AG08396 (cell line): Measurements from ENCODE around the gene ULK3.

Experiments used
- DNase-seq: peaks from one replicate; pipeline ENCODE4 v3.0.0; 2012; ENCODE audit warnings: low spot score, mixed read lengths

The ULK3 gene

DNA sequence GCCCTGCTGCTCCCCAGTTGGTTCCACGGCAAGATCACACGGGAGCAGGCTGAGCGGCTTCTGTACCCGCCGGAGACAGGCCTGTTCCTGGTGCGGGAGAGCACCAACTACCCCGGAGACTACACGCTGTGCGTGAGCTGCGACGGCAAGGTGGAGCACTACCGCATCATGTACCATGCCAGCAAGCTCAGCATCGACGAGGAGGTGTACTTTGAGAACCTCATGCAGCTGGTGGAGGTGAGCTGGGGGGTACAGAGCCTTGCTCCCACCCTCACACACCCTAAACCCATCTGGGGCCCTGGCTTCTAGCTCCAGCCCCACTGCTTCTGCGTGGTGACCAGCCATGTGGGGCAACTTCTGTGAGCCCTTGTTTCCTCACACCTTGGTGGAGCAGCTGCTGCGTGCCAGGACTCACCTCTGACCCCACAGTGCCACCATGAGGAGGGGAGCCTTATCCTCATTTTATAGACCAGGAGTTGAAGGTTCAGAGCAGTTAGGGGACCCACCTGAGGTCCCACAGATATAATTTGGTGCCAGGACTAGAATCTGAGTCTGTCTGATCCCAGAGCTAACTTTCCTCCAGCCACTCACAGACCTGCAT lies 43.6 kb downstream of the ULK3 start:
- DNase-seq = no peak

DNA sequence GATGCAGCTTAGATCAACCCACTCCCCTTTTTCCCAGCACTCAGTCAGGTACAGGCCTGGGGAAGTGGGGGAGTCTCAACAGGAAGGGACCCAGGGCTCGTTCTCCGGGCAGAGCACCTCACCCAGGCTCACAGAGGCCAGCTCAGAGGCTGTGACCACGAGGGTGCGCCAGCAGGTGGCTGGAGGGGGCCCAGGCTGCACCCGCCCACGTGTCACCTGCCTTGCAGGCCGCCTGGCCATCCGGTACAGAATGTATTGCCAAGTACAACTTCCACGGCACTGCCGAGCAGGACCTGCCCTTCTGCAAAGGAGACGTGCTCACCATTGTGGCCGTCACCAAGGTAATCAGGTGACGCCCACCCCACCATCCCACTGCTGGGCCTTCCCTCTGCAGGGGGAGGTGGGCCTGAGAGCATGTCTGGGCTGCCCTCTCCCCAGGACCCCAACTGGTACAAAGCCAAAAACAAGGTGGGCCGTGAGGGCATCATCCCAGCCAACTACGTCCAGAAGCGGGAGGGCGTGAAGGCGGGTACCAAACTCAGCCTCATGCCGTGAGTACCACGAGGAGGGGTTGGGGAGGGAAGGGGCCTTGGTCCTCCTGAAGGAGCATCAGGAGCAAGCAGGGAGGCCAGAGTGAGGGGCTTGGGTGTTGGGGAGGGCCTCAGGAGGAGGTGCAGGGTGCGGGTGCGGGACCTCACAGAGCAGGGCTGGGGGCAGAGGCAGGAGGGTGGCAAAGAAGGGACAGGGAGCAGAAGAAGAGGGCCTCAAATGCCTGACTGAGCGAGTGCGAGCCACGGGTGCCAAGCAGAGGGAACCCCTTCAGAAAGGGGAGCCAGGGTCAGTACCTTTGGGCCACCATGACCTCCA lies 44.3 kb downstream of the ULK3 start:
- DNase-seq = no peak

DNA sequence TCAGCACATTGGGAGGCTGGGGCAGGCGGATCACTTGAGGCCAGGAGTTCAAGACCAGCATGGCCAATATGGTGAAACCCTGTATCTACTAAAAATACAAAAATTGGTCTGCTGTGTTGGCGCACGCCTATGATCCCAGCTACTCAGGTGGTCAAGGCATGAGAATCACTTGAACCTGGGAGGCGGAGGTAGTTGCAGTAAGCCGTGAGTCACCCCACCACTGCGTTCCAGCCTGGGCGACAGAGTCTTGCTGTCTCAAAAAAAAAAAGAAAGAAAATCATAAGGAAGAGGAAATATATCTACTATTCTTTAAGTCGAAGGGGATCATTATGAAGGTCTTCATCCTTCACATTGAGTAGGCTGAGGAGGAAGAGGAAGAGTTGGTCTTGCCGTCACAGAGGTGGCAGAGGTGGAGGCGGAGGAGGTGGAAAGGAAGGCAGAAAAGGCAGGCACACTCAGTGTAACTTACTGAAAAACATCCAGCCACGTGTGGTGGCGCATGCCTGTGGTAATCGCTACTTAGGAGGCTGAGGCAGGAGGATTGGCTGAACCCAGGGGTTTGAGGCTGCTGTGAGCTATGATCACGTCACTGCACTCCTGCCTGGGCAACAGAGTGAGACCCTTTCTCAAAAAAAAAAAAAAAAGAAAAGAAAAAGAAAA lies 46.9 kb downstream of the ULK3 start:
- DNase-seq = no peak

DNA sequence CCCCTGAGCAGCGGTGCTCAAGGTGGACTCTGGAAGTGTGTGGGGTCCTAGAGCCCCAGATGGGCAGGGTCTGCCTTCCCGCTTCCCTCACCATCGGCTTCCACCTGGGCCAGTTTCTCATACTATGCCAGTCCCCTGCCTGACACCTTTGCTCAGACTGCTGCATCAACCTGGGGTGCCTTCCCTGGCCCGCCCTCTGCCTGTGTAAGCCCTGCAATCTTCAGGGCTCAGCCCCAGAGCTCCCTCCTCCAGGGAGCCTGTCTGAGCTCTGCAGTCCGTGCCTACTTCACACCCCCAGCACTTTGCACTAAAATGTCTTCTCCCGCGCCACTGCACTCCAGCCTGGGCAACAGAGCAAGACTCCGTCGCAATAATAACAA lies 48.0 kb downstream of the ULK3 start:
- DNase-seq = no peak

DNA sequence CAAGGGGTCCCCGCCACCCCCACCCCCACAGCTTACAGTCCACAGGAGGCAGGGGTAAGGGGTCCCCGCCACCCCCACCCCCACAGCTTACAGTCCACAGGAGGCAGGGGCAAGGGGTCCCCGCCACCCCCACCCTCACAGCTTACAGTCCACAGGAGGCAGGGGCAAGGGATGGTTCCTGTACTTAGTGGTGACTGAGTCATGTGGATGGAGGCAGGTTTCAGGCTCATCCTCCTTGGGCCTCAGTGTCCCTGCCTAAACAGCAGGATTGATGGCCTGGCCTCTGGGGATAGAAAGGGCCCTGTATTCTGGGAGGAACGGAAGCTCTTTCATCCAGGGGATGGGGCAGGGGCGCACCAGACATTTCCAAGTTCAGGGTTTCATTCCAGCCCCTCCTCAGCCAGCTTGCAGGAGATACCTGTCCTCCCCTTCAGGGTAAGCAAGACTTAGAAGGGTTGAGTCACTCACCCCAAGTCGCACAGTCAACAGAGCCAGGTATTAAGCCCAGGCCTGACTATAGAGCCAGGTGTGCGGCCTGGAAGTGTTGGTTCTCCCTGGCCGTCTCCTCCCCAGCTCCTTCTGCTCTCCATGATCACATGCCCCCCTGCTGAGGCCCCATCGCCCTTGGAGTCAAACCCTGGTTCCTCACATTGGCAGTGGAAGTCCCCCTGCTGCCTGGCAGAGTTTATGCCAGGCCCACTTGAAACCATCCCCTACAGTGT lies 48.5 kb downstream of the ULK3 start:
- DNase-seq = no peak

DNA sequence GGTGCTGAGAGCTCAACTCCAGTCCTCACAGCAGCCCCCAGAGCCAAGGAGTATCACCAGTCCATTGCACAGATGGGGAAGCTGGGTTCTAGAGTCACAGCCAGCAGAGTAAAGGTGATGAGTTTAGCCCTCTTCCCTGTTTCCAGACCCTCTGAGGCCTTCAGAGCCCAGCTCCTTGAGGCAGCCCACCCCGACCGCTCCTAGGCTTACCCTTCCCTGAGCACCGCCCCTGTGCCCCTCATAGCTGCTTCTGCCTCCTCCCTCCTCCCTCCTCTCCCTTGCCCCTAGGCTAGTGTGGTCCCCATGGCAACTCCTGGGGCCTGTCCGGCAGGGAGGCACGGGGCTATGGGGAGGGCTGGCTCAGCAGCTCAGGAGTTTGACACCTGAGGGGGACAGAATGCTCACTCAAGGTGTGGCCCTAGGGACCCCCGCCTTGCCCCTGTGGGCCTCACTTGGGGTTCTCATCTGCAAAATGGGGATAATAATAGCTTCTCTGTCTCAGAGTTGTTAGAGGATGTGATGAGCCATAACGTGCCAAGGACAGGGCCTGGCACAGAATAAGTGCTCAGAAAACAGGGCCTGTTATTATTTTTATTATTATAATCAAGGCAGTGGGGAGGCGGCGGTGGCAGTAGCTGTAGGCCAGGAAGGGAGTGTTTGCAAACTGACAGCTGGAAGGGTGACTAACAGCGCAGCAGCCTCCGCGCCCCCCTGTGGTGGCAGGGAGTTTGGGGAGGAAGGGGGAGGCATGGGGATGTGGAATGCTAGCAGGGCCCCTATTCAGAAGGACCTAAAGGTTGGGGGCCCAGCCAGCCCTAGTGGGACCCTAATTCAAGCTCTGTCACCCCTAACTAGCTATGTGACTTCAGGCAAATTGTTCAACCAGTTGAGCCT lies 49.6 kb downstream of the ULK3 start:
- no peak for DNase-seq

DNA sequence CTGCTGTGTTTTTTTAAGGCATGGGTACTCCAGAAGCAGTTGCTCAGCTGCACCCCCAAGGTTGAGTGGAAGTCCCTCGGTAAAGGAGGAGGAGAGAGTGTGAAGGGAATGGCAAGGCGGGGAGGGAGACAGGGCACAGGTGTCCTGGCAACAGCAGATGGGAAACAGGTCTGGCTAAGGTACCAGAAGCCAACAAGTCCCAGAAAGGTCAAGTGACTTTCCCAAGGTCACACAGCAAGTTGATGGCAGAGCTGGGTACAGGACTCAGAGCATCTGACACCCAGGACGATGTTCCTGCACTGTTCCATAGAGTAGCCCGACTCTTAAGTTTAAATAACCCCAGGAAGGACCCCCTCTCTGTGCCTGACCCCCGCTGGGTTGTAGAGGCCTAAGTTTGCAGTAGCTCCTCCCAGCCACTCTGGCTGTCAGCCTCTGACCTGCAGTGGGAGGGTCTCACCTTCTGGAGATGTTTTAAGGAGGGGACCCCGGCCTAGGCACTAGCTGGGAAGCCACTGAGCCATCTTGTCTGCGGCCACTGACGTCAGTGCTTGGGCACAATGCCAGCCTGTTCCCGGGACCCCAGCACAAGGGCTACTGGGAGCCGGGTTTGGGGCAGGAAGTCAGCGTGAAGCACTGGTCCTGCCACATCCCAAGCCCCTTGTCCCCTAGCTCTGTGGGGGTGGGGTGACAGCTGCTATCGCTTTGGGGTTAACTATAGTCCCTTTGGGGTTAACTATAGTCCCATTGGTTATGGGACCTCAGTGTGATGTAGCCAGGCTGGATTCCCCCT lies 50.5 kb downstream of the ULK3 start:
- DNase-seq = no peak

DNA sequence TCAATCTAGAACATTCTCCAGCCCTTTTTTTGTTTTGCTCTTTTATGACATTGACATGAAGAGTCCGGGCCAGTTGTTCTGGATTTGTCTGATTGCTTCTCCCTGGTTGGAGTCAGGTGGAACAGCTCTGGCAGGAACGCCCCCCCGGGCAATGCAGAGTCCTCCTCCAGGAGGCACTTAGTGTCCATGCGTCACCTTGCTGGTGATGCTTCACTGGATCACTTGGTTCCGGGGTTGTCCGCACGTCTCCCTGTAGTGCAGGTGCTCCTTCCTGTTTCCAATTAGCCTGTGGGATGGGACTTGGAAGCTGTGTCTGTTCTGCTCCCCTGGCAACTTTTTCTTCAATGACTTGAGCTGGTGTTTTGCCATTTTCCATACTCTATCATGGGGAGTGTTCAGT lies 51.3 kb downstream of the ULK3 start:
- DNase-seq = no peak

DNA sequence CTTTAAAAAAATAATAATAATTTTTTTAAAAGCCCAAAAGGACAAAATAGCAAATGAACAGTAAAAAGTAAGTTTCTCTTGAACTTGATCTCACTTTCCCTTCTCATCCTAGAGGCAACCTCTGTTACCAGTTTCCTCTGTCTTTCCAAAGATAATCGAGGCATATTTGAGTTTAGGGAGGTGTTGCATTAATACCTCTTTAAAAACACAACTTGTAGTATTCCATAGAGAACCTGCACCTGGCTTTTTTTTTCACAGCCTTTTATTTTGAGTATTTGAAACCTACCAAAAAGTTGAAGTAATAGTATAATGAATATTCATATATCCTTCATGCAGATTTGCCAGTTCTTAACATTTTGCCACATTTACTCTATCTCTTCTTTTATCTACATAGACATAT lies 51.9 kb downstream of the ULK3 start:
- DNase-seq = no peak

DNA sequence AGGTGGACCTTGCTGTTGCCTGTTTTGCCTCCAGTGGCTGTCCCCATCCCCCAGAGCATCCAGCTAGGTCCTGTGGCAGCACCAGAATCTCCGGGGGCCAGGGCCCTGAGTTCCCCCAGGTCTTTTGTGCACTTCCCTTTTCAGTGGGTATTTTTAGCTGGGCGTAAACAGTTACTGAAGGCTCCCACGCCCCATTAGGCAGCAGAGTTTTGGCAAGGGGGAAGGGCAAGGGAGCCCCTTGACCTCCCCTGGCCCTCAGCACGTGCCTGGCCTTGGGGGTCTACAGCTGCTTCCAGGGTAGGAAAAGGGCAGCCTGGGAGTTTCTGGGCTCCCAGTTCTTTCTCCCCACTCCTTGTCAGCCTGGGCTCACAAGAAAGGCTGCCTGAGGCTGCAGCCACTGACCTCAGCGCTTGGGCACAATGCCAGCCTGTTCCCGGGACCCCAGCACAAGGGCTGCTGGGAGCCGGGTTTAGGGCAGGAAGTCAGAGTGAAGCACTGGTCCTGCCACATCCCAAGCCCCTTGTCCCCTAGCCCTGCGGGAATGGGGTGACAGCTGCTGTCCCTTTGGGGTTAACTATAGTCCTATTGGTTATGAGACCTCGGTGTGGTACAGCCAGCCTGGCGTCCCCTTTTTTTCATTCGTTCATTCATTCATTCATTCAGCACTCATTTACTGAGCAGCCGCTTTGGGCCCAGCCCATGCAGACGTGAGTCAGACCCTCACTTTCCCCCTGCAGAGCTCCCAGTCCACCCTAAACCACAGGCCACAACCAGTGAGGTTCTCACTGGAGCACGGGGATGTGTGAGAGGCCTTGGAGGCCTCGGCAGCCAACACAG lies 52.7 kb downstream of the ULK3 start:
- peak; percentile 83 for DNase-seq

DNA sequence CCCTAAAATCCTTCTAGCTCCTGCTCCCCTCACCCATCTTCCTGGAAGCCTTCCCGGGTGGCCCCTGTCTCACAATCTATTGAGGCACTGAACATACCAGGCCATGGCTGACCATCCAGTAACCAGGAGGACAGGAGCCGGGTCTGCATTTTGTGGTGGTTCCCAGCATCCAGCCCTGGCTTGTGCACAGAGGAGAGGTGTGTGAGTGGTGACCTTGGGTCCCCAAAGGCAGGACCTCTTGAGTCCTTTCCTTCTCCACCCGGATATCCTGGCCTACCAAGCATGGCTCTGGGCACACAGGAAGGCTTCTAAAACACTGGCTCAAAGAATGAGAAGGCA lies 53.2 kb downstream of the ULK3 start:
- DNase-seq = no peak

DNA sequence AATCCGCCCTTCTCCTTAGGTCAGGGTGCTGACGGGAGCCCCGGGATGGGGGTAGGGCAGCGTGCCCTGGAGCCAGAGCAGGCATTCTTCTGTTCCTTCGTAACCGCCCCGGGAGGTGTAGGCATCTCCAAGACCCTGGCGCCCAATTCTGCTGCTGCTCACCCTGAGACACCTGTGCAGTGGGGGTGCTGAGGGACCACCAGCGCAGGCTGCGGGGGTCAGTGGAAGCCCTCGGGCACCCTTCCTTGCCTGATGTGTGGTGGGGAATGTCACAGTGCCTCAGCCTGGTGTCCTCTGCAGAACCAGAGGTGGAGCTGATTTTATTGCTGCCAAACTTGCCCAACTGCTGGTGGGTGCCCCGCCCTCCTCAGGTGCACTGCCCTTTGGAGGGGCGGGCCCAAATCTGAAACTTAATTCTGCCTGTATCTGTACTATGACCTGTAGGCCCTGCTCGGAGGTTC lies 53.8 kb downstream of the ULK3 start:
- DNase-seq = no peak

DNA sequence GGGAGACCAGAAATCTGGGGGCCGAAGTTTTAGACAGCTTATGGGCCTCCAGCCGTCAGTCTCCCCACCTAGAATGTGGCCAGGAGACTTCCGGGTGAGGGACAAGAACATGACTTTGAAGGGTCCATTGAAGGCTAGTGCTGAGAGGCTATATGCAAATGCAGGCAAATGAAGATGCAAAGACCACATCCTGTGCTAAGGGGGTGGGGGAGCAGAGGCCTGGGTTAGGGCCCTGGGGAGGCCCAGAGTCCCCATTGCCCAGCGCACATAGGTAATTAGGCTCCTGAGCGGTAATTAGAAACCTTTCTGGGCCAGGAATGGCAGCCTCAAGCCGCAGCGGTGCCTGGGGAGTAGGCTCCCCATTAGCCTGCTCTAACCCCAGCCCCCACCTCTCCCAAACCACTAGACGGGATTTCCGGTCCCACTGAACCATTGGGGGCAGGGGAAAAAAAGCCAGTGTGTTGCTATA lies 54.2 kb downstream of the ULK3 start:
- no peak for DNase-seq

DNA sequence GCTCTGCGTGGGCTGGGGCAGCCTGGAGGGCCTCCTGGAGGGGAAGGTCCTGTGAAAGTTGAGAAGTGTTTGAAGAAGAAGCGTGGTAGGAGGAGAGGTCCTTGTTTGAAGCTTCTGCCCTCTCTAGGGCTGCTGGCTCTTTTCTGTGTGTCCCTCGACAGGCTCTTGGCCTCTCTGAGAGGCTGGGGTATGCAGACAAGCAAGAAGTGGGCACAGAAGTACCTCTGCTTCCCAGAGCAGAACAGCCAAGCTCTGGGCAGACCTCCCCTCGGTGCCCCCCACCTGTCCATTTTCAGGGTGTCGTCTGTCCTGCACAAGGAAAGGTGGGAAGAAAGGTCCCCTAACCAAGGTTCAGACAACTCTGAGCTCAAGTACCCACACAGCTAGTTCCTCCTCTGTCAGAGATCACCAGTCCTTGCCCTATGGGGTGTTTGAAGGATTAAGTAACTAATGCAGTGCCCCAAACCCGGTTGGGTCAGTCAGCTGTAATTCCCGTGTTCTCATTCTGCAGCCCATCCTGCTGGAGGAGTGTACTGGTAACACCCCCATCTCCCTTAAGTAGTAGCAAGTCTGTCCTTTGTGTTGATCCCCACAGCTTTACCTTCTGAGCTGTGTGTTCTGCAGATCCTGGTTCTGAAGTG lies 54.8 kb downstream of the ULK3 start:
- no peak for DNase-seq

DNA sequence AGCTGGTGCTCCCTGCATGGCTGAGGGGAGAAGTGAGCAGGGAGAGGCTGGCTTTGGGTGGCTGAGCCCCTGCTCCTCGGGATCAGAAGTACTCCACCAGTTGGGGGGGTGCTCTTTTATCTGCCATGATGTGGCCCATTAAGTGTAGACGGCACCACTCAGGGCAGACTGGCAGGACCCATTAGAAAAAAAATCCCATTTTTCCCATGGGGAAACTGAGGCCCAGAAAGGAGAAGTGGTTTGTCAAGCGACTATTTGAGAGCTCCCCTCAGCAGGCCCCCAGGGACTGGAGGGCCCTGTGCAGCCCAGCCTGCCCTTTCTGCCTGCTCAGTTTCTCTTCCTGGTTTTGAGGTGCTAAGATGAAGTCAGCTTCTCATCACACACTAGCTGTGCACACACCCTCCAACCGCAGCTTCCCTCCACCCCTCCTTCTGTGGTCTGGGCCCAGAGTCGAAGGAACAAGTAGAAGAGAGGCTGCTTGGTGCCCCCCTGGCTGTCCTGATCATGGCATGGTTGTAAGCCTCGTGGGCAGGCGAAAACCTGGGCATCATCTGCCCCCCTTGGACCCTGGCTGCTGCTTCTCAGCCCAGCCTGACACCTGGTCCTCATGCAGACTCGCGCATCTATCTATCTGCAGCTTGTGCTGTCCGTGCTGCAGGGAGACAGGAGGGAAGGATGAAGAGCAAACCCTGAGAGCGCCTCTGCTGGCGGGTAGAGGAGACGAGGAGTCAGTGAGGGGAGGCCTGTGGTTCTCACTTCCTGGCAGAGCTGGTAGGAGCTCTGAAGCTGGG lies 55.5 kb downstream of the ULK3 start:
- DNase-seq = peak; percentile 65

DNA sequence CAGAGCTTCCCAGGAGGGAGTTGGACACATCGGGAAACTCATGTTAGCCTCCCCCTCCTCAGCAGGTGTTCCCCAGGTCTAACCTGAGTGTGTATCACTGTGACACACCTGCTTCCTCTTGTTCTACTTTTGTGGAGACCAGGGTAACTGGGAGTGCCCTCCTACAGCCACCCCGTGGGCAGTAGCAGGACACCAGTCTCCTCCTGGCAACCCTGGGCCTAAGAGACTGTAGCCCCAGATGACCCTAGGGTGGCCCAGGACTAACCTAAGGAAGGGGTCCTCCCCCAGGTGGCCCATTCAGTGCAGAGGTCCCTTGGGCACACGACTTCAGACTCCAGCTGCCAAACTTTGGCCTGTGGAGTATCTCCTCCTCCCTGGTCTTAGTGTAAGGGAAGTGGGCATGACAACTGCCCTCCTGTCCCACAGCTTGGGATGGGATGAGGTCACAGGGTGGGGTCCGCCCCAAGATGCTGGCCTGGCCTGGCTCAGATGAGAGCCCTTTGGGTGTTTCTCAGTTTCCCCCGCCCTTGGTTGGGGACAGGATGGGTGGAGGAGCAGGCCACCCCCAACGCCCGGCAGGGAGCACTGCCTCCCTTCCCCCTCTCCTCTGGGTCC lies 56.3 kb downstream of the ULK3 start:
- DNase-seq = no peak
